ENCODE data around the gene TBX2. TPM values are rescaled to one million over a fixed set of nuclear protein-coding genes. Genes with fewer than 3 reads are reported as not detected.

The TBX2 gene
- total RNA-seq, 2 experiments from 2014 or later = not detected

DNA sequence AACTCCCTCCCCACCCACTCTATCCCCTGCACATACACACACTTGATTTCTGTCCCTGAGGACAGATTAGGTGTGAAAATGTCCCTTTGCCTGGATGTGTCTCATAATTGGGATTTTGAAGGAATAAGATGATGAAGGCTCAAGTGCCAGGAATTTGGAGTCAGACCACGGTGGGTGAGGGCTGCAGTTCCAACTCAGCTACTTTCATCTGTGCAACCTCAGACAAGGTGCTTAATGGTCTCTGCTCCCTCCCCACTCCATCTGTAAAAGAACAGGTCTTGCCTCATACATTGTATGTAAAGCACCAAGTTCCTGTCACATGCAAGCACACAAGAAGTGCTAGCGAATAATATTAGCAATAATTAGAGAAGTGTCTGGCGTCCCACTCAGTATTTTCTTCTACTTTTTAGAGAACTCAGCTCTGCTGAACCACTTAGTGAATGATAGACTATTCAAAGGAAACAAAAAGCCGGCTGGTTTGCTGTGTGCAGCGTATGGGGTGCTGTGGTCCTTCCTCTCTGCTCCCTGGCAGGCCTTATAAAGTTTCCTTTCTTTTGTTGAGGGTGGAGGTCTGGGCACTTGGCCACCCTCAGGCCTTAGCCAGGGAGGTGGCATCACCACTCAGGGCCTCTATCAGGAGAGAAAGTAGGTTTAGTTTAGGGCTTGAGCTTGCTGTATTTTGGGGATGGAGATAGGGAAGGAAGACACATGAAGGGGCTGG lies 58.9 kb downstream of the TBX2 start:
- ATAC-seq (no peak), DNase-seq (no peak)
- Mint-ChIP-seq H3K4me3 (no peak overlapping the region), H3K27me3 (peaks cover 92% of the 10 kb centered on the region), H3K9me3 (ENCODE audit: low read depth) (no peaks in the 10 kb centered on the region), H3K27ac (no peak overlapping the region), H3K36me3 (peaks cover 3% of the 10 kb centered on the region), H3K4me1 (peaks cover 16% of the 10 kb centered on the region)
- CTCF ChIA-PET = no interaction called here

Other genes with a start within 250 kb of the TBX2 start
- gene TBX4, start 52.6 kb downstream of the TBX2 start, total RNA-seq = not detected
- gene NACA2, start 191.4 kb downstream of the TBX2 start, total RNA-seq = not detected

All from activated CD8-positive, alpha-beta memory T cell treated with anti-CD3 and anti-CD28 coated beads, Interleukin-2, amount 10 ng/mL, durations not matched to agents 7 days and 5 days (primary cell).